GM21381 (cell line): ENCODE data around the gene PAK6.

ENCODE experiments used
- ATAC-seq: cut with Tn5 transposase; IDR thresholded peaks from one replicate; pipeline ENCODE4 v1.9.1; 2021; ENCODE audit warnings: mild to moderate bottlenecking, moderate library complexity; ENCODE audit not compliant: unreplicated experiment

The PAK6 gene

DNA sequence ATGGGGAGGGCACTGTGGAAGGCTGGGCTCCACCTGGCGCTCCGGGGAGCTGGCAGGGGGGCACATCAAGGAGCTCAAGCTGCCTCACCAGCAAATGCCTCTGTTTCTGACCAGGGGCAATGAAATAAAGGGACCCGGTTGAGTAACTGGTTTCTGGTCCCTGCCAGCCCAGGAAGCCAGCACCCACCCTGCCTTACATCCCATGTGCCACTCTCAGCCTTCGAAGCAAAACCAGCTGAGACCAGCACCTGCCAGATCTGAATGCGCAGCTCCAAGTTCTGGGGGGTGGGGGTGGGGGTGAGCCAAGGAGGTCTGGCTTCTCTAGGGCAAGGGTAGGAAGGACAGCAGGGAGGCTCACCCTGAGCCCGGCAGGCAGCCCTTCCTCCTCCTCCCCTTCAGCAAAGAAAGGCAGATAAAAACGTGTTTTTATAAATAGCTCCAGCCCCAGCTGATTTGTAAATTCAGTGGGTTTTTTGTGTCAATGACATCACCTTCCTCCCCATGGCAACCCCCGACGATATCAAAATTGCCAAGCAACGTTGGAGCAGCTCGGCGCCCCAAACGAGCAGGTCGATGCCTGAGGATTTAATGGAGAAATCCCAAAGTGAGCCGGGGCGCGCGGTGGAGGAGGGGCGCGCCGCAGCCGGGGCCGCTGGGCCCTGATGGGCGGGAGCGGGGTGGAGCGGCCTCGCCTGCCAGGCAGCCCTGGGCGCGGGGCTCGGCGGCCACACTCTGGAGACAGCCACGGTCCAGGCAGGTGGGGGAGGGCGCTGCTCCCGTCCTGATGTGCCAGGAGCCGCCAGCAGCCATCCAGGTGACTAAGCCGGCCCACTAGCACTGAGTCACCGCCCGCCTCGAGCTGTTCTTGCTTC is at the start of gene PAK6:
TSS of gene PAK6 (plus strand) at position 532 of the 872 bp plus-strand sequence. CDS start 25,723 bp downstream, outside the sequence.
- ATAC-seq: no peak

DNA sequence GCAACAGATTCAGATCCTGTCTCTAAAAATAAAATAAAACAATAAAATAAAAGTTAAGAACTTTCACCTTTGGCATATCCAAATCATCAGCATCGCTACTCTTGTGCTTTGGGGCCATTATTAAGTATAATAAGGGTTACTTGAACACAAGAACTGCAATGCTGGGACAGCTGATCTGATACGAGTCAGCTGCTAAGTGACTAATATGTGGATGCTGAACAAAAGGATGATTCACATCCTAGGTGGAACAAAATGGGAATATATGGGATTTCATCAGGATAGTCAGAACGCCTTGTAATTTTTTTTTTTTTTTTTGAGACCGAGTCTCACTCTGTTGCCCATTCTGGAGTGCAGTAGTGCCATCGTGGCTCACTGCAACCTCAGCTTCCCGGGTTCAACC is 48.3 kb upstream of the PAK6 start:
- no peak for ATAC-seq

DNA sequence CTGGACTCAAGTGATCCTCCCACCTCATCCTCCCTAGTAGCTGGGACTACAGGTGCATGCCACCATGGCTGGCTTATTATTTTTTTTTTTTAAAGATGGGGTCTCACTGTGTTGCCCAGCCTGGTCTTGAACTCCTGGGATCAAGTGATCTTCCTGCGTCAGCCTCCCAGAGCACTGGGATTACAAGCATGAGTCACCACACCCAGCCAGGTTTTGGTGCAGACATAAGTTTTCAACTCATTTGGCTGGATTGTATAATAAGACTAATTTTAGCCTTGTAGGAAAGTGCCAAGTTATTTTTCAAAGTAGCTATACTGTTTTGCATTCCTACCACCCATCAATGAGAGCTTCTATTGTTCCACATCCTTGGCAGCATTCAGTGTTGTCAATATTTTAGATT is 45.9 kb upstream of the PAK6 start:
- ATAC-seq: no peak

DNA sequence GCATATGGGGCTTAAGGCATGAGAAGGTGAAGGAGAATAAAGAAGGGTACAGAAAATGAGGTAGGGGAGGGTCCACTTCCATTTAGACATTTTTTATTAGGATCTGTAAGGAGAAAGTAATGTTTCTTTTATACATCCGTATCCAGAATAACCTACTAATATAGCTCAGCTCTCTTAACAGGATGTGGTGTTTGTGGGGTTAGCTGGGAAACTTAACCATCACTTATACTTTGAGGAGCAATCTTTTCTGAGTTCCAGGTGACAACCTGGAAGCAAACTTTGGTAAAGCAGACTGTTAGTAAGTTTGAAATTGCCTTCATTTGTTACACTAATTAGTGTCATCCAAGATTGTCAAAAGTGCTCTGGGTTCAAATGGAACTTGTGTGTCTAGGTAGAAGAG is 41.4 kb upstream of the PAK6 start:
- no peak for ATAC-seq

DNA sequence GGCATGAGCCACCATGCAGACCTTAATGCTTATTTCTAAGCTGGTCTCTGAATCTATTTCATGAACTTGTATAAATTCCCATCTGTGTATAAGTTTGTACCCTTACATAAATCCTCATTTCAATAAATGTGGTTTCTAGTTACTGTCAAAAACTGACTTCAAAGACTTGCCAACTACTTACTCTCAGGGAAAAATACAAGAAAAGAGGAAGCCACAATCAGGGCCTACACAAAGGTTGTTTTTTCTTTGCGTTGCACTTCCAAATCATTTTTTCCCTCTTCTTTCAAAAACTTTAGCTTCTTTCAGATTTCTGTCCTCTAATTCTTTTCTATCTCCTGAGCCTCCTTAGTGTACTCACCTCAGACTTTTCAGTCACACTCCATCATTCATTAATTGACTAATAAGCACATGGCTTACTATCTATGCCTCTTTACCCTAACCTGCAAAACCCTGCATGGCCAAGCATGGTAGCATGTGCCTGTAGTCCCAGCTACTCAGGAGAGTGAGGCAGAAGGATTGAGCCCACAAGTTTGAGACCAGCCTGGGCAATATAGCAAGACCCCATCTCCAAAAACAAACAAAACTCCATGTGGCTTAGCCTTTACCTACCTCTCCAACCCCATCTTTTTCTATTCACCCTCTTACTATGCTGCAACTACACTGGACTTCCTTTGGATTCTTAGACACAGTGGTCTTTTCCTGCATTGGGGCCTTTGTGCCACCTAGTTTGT is 40.3 kb upstream of the PAK6 start:
- no peak for ATAC-seq

DNA sequence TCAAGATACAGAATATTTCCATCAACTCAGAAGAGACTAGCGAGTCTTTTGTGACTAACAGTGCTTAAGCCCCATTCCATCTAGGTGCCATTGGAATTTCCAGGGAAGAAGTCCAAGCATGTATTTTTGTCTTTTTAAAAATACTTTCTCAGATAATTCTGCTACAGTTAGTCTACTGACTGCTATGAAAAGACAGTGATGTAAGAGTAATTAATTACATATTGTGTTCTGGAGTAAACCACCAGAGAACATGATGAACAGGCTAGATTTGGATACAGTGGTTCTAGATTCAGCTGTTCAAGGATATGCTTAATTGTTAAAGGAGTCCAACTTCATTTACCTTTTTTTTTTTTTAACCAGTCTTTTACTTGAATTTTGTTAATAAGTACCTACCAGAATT is 34.8 kb upstream of the PAK6 start:
- no peak for ATAC-seq

DNA sequence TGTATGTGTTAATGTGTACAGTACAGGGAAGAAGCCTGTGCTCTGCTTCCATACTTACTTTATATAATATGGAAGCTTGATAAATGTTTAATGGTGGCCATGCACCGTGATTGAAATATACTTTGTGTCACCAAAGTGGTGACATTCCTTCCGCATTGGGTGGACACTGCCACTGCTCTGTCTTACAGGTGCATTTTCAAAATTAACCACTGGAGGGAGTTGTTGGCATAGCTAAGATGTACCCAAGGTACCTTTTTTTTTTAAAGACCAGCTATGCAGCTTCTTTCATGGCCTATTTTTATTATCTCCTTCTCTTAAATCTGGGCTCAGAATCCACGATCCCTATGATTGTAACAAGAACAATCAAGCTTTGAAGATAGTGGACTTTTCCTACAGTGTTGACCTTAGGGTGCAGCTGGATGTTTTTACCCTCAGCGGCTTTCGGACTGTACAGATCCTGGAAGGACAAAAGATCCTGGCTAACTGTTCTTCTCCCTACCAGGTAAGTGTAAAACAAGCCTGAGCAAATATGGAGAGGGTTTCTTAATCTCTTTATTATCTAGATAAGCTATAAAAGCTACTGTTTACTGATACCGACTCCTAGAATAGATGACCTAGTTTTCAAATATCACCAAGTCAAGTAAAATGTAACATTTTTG is 21.6 kb upstream of the PAK6 start:
- no peak for ATAC-seq

DNA sequence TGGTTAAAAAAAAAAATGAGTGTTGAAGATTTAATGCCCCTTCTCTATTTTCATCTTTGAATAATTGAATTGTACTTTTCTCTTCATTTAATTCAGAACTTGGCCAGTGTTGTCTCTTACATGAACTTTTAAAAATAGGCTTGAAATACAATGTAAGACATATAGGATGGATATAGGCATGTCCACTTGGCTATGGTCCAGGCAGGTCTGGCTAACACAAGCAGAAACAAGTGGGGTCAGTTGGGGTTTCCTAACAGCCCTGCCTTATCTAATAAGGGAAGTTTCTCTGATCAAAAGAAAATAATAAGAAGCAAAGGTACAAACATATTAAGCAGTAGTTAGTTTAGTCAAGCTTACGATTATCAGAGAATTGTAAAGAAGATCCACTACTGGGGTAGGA is 19.1 kb upstream of the PAK6 start:
- ATAC-seq: no peak

DNA sequence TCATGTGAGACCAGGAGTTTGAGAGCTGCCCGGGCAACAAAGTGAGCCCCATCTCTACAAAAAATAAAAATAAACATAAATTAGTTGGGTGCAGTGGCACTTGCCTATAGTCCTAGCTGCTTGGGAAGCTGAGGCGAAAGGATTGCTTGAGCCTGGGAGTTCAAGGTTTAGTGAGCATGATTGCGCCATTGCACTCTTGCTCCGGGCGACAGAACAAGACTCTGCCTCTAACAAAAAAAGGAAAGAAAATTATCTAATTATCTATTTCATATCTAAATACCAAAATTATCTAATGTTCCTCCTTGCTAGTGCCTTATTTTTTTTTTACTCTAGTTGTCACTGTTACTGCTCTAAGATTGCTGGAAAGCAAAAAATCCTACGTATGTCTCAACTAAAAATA is 16.7 kb upstream of the PAK6 start:
- ATAC-seq: no peak

DNA sequence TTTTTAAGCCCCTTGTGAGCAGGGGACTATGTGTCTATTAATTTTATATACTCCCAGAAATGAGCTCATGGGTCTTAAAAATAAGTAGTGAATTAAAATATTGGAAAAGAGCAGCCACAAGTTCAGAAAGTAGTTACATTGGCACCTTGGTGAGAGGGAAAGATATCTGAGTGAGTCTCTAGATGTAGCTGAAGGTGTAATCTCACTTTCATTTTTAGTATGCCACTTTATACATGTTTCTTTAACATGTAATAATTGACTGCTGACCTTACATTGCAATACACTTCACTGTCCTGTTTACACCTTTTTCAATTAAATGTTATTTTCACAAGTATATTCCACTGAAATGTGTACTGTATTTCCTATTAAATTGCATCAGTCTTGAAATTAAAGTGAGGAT is 12.1 kb upstream of the PAK6 start:
- no peak for ATAC-seq

DNA sequence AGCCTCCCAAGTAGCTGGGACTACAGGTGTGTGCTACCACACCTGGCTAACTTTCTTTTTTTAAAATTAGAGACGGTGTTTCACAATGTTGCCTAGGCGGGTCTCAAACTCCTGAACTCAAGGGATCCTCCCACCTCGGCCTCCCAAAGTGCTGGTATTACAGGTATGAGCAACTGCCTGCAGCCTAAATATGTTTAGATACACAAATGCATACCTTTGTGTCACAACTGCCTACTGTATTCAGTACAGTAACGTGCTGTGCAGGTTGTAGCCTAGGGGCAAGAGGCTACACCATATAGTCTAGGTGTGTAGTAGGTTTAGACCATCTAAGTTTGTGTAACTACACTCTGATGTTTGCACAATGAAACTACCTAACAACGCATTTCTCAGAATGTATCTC is 9.5 kb upstream of the PAK6 start:
- ATAC-seq: no peak

DNA sequence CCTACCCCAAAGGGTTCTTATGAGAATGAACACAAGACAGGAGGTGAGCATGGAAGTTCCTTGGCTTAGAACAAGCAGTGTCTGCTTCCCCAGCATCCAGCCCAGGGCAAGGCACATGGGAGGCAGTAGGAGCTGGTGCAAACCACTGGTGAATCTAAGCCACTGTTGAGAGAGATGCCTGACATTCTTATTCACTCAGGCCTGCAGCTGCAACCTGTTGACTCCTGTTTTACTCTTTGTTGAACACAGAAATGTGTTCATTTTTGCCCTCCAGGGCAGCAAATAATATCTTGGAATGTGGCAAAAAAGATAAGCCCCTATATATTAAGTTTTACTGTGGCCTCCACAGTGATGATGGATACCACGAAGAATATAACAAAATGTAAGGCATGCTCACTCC is 8.9 kb upstream of the PAK6 start:
- ATAC-seq: no peak

DNA sequence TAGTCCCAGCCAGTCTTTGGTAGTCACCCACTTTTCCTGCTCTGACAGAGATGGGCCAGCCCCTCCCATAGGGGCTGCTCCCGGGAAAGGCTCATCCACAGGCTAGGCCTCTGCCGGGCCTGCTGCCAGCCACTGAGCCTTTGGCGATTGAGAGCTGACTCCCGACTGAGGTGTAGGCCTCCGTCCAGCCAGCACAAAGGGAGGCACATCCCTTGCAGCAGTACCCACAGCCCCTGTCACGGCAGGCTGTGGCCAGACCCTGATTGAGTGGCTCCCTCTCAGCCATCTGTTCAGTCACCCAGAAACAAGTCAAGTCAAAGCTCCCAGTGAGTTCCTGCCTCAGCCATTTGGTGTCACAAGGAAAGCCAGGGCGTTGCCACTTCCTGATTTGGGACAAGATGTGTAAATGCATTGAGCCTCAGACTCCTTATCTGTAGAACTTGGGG is 6.2 kb upstream of the PAK6 start:
- ATAC-seq: no peak

DNA sequence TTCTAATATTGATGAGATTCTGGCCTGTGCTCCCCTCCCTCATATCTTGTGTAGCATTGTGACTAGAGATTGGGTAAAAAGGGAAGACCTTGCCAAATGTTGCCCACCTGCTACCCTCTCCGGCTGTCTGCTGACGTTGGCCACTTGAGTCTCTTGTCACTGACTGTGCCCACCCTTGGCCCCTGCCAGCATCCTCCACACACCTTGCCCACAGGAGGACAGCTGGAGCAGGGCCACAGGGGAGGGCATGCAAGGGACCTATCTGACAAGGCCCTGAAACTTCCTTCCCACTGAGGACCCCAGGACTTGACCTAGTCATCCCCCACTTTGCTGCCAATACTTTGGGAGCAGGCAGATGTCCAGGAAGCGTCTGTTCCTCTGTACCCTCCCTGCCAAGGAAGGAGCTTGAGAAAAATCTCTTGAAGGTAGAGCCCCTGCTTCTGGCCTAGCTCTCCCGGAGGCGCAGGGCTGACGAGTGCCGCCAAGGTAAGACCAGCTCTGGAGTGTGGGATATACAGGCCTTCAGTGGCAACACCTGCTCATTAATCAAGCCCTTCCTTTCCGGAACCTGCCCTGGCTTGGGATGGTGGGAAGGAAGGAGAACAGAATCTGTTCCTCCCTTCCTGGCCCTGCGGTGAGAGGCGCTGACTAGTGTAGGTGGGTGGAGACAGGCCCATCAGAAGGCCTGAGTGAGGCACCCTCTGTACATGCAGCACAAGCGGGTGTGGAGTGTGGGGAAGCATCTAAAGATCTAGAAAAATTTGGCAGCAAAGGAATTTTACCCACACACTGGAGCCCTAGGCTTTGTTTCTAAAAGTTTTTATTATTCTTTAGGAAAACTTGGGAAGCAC is 4.9 kb upstream of the PAK6 start:
- ATAC-seq: no peak

DNA sequence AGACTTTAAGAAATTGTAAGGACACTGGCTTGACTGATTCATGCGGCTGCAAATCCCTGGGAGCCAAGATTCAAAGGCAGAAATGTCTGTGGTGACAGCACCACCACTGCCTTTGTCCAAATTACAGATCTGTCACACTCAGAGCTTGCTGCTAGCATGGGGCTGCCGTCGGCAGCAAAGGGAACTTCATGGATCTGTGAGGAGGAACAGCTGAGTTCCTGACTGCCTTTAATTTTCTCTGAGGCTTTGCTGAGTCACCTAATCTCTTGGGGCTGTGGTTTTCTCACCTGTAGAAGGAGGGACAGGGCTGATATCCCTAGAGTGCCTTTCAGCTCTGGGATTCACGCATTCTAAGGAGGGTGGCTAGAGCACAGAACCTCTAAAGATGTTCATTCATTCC is 4.1 kb upstream of the PAK6 start:
- ATAC-seq: no peak

DNA sequence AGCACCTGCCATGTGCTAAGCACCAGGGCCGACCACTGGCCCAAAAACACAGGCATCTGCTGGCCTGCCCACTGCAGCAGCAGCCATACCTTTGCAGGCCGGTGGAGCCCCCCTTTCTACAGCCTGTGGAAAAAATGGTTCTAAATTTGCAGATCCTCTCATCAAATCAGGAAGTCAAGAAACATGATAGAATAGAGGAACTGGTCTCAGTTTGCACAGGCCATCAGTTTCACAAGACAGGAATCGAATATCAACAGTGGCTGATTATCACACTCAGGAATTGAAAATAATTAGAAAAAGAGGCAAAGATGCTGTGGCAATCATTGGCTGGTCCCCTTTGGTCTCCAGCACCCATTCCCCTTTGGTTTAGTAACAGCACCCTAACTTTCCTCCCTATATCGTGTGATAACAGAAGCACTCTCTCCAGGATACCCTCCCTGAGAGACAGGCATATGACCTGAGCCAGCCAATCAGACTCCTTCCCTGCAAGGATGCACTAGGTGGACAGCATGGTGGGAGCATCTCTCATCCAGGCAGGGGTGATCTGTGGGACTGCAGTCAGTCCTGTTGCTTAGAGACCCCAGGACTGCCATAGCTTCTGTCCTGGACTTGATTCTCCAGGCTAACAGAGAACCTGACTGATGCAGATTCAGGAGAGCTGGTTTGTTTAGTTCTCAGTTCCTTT is 3.5 kb upstream of the PAK6 start:
- no peak for ATAC-seq

DNA sequence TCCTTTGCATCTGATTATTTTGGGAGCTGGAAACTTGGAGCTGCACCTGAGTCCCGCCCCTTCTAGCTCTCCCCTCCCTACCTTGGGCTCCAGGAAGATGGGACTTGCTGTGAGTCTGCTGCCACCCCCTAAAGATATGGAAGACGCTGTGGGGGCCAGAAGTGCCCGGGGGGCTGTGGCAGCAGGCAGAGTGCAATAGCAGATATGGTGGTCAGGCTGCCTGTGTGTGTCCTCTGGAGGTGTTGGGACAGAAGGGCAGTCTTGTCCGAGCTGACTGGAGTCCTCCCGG is 485 bp downstream of the PAK6 start:
- no peak for ATAC-seq

DNA sequence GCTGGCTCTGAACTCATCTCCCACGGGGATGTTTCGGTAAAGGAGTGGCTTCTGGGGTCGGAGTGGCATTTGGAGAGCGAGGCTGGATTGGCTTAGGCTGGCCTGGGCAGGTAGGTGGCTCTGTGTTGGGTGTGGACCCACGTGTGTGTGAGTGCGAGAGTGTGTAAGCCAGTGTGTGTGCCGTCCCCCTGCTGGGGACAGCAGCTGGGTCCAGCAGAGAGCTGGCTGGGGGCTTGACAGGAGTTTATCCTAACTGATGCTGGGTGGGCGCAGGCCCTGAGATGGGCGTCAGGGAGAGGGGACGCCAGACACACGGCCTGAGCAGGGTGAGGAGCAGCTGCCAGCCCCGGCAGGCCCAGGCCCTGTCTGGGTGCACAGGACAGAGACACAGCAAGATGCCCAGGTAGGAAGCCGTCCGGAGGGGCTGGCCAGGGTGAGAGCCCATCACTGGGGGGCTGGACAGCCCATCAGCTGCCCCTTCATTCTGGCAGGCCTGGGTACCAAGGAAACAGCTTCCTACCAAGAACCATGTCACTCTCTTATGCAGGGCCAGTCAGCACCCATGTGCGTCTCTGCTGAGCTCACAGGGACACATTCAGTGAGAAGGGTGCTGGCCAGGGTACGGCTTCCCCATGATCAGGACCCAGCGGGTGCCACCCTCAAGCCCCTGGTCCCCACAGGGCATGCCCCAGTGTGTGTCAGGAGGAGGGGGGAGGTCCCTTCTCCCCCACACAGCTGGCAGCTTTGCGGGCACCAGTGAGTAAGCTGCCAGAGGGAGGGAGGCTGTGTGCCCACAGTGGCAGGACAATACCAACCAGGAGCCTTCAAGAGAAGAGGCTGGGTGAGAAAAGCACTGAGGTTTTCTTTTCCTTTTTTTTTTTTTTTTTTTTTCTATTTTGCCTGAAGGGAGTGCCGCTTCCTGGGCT is 1.1 kb downstream of the PAK6 start:
- ATAC-seq: no peak

DNA sequence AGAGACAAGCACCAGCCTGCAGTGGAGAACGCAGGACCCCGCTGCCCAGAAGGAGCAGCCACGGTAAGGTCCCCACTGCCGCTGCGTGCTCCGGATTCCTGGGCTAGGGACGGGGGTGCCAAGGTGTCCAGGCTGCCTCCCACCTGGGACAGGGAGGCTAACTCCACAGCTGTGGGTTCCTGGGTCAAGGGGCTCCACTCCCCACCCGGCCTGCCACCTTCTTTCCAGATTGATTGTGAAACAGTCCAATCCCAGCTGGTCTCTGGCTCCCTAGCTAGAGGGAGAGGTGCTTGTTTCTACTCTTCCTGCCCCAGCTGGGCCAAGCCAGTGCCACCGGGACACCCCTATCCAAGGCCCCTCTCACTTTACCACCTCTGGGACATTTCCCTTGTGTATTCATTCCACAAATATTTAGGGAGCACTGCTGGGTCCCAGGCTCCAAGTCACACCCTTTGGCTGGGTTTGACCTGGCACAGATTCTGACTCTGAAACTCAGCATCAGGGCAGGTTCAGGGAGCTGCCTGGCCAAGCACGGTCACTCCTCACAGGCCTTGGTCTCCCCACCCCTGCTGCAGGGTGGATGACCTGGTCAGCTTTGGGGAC is 1.9 kb downstream of the PAK6 start:
- no peak for ATAC-seq
